GM12878 (cell line): ENCODE measurements around the gene CHD6. TPM values are rescaled to one million over a fixed set of nuclear protein-coding genes. Genes with fewer than 3 reads are reported as not detected.

Experiments used
- ATAC-seq: fragments of 200-7000 bp; cut with Tn5 transposase; 3 replicates; pipeline ENCODE4 v1.9.1; 2020; ENCODE audit warnings: mild to moderate bottlenecking, moderate library complexity
- BruUV-seq: library from RNA; stranded (reverse); fragments of 400-500 nt; replicated peaks from 2 replicates; lab custom pipeline; 2021; lab: Mats Ljungman, UMichigan
- CTCF ChIA-PET: fragments of 300-600 bp; sonication (Branson Sonifier 250); formaldehyde crosslinking; extraction: SDS; loops from one replicate; lab custom pipeline; 2021; ENCODE audit warnings: inconsistent platforms; lab: Yijun Ruan, JAX
- POLR2A ChIA-PET: fragments of 350-600 bp; formaldehyde crosslinking; extraction: SDS; loops from one replicate; lab custom pipeline; 2021; ENCODE audit warnings: inconsistent platforms; lab: Charles Lee
- RAD21 ChIA-PET: fragments of 300-600 bp; sonication (Branson Sonifier 250); formaldehyde crosslinking; loops from one replicate; lab custom pipeline; 2023; ENCODE audit warnings: antibody characterized with exemption; ENCODE audit not compliant: unreplicated experiment; lab: Charles Lee
- SMC1A ChIA-PET: fragments of 300-600 bp; sonication (Branson Sonifier 250); formaldehyde crosslinking; loops from one replicate; lab custom pipeline; 2023; ENCODE audit not compliant: unreplicated experiment, uncharacterized antibody; lab: Charles Lee
- DNase-seq: peaks from one replicate; pipeline ENCODE4 v3.0.0-alpha.2; 2011; ENCODE audit warnings: low read depth, low spot score
- FAIRE-seq: peaks from 3 replicates; lab custom pipeline; 2011; peaks lifted over from hg19 to GRCh38; lab: Jason Lieb, UNC
- H2AFZ ChIP-seq: 2 replicates; pipeline ENCODE4 v1.6.0; 2011; ENCODE audit warnings: low read depth, low read length, control low read depth; ENCODE audit not compliant: control insufficient read depth
- H3K27ac ChIP-seq: 2 replicates; pipeline ENCODE4 v1.5.1; 2011; ENCODE audit warnings: control low read depth; ENCODE audit not compliant: control insufficient read depth, insufficient read depth
- H3K27me3 ChIP-seq, 2 experiments: replicated peaks in 1 of 2; 2 replicates each; pipeline versions ENCODE4 v1.6.0 to v1.6.1; 2011; ENCODE audit warnings: low read length in 1 of 2; ENCODE audit not compliant: control insufficient read depth in 2 of 2, insufficient read depth in 2 of 2
- H3K36me3 ChIP-seq, 2 experiments: 2 replicates each; pipeline ENCODE4 v1.5.1; 2011; ENCODE audit warnings: low read length in 1 of 2; ENCODE audit not compliant: control insufficient read depth in 2 of 2, insufficient read depth in 2 of 2
- H3K4me1 ChIP-seq: 2 replicates; pipeline ENCODE4 v1.6.1; 2011; ENCODE audit warnings: mild to moderate bottlenecking, low read length, moderate library complexity, mixed read lengths; ENCODE audit not compliant: control insufficient read depth, insufficient read depth
- H3K4me2 ChIP-seq: 2 replicates; pipeline ENCODE4 v1.6.0; 2011; ENCODE audit warnings: control low read depth; ENCODE audit not compliant: control insufficient read depth, insufficient read depth
- H3K4me3 ChIP-seq: fragments of 200-600 bp; sonication (generic); 2 replicates; pipeline ENCODE4 v1.5.1; 2016
- H3K79me2 ChIP-seq: 2 replicates; pipeline ENCODE4 v1.6.0; 2011; ENCODE audit warnings: low read length; ENCODE audit not compliant: control insufficient read depth, insufficient read depth
- H3K9ac ChIP-seq: 2 replicates; pipeline ENCODE4 v1.8.0; 2011; ENCODE audit warnings: low read length, control low read depth, mixed read lengths; ENCODE audit not compliant: control insufficient read depth, insufficient read depth
- H3K9me3 ChIP-seq: replicated peaks from 3 replicates; pipeline ENCODE4 v1.5.1; 2011; ENCODE audit warnings: mild to moderate bottlenecking, low read length; ENCODE audit not compliant: control insufficient read depth, insufficient read depth
- H4K20me1 ChIP-seq: 2 replicates; pipeline ENCODE4 v1.6.0; 2011; ENCODE audit not compliant: control insufficient read depth, insufficient read depth
- FOS ChIP-seq: IDR thresholded peaks from 3 replicates; pipeline ENCODE4 v1.6.1; 2011; ENCODE audit warnings: borderline replicate concordance; ENCODE audit not compliant: insufficient read length; ENCODE audit errors: extremely low read depth
- HDAC2 ChIP-seq: fragments of 200-600 bp; sonication (generic); IDR thresholded peaks from 2 replicates; pipeline ENCODE4 v1.6.1; 2017
- HDAC6 ChIP-seq: fragments of 200-600 bp; sonication (generic); IDR thresholded peaks from one replicate; pipeline ENCODE4 v1.8.0; 2017; ENCODE audit warnings: antibody characterized with exemption; ENCODE audit not compliant: unreplicated experiment
- IKZF1 ChIP-seq: fragments of 450-650 bp; conservative IDR thresholded peaks from 2 replicates; pipeline ENCODE4 v1.6.1; 2017; ENCODE audit warnings: antibody characterized with exemption, mild to moderate bottlenecking
- NFYB ChIP-seq: IDR thresholded peaks from 2 replicates; pipeline ENCODE4 v1.6.1; 2011; ENCODE audit warnings: low read depth, mild to moderate bottlenecking, low read length, improper control_type of control experiment, moderate library complexity; ENCODE audit not compliant: insufficient read depth
- POLR2AphosphoS2 ChIP-seq: IDR thresholded peaks from 2 replicates; pipeline ENCODE4 v1.6.1; 2011; ENCODE audit warnings: low read depth, mild to moderate bottlenecking, low read length, improper control_type of control experiment, moderate library complexity
- POLR2AphosphoS5 ChIP-seq: IDR thresholded peaks from 2 replicates; pipeline ENCODE4 v1.6.1; 2011; ENCODE audit warnings: mild to moderate bottlenecking, low read length, inconsistent platforms
- RAD51 ChIP-seq: fragments of 450-650 bp; IDR thresholded peaks from 2 replicates; pipeline ENCODE4 v1.6.1; 2016; ENCODE audit warnings: moderate library complexity, mild to moderate bottlenecking, inconsistent platforms
- TCF3 ChIP-seq: IDR thresholded peaks from 2 replicates; pipeline ENCODE4 v1.6.1; 2012; ENCODE audit warnings: low read depth, mild to moderate bottlenecking, low read length, borderline replicate concordance; ENCODE audit not compliant: insufficient read depth
- ZSCAN29 ChIP-seq: fragments of 450-650 bp; IDR thresholded peaks from 2 replicates; pipeline ENCODE4 v1.6.1; 2017; ENCODE audit warnings: mild to moderate bottlenecking, moderate library complexity
- WGBS: methylation state at CpG from one replicate; pipeline ENCODE4 v1.1.6; 2016; ENCODE audit warnings: low lambda C conversion rate; ENCODE audit not compliant: insufficient replicate concordance, insufficient coverage; ENCODE audit errors: missing lambda C conversion rate; 5-methylcytosine and 5-hydroxymethylcytosine counted together
- in situ Hi-C: fragments of 300-500 bp; cut with MboI; formaldehyde crosslinking; loops from 9 replicates; pipeline ENCODE4 v1.14.3; 2018; ENCODE audit warnings: mixed read lengths
- intact Hi-C: fragments of 100-400 bp; cut with micrococcal nuclease; formaldehyde crosslinking; loops from one replicate; pipeline ENCODE4 v1.14.2; 2022; ENCODE audit not compliant: unreplicated experiment
- polyA plus RNA-seq, 11 experiments: library from polyadenylated mRNA; depleted of rRNA in 4 of 11; unstranded in 6 of 11; stranded (reverse) in 5 of 11; fragments of >200 nt; fragmentation: Nextera tagmentation in 4 of 11; fragmentation: Illumina TruSeq in 1 of 11; extraction: Ambion mirVana in 4 of 11; extraction: Trizol in 1 of 11; gene quantifications; 1 replicate in 1 of 11; 2 replicates in 10 of 11; pipeline versions ENCODE4 v1.2.1 to v1.2.3, GENCODE V29; 2011 to 2016; ENCODE audit warnings: inconsistent platforms in 2 of 11, missing spikeins in 2 of 11, low read depth in 1 of 11
- total RNA-seq, 4 experiments: library from RNA; depleted of rRNA in 3 of 4; stranded (reverse); fragments of >200 nt in 3 of 4; fragmentation: Illumina TruSeq in 1 of 4; extraction: Trizol in 1 of 4; gene quantifications; 2 replicates each; pipeline versions ENCODE4 v1.2.1 to v1.2.3, GENCODE V29; 2013 to 2021
- TF ChIP-seq, protein P1 (sequence below): IDR thresholded peaks from 2 replicates; pipeline ENCODE4 v1.6.1; 2012; ENCODE audit warnings: improper control_type of control experiment, low read depth, low read length; ENCODE audit not compliant: insufficient replicate concordance
- TF ChIP-seq, protein P2 (sequence below): fragments of 450-650 bp; IDR thresholded peaks from 2 replicates; pipeline ENCODE4 v1.6.1; 2017; ENCODE audit warnings: mild to moderate bottlenecking, low read depth, inconsistent platforms; ENCODE audit not compliant: poor library complexity, severe bottlenecking

Gene CHD6
- total and polyA plus RNA-seq, 10 of the 15 experiments (the other 5 are each of a cell fraction or from before 2014, with no cell fraction given): 4.3 to 25.5 (median 17.1) TPM

- TF ChIP-seq, protein P1, sequence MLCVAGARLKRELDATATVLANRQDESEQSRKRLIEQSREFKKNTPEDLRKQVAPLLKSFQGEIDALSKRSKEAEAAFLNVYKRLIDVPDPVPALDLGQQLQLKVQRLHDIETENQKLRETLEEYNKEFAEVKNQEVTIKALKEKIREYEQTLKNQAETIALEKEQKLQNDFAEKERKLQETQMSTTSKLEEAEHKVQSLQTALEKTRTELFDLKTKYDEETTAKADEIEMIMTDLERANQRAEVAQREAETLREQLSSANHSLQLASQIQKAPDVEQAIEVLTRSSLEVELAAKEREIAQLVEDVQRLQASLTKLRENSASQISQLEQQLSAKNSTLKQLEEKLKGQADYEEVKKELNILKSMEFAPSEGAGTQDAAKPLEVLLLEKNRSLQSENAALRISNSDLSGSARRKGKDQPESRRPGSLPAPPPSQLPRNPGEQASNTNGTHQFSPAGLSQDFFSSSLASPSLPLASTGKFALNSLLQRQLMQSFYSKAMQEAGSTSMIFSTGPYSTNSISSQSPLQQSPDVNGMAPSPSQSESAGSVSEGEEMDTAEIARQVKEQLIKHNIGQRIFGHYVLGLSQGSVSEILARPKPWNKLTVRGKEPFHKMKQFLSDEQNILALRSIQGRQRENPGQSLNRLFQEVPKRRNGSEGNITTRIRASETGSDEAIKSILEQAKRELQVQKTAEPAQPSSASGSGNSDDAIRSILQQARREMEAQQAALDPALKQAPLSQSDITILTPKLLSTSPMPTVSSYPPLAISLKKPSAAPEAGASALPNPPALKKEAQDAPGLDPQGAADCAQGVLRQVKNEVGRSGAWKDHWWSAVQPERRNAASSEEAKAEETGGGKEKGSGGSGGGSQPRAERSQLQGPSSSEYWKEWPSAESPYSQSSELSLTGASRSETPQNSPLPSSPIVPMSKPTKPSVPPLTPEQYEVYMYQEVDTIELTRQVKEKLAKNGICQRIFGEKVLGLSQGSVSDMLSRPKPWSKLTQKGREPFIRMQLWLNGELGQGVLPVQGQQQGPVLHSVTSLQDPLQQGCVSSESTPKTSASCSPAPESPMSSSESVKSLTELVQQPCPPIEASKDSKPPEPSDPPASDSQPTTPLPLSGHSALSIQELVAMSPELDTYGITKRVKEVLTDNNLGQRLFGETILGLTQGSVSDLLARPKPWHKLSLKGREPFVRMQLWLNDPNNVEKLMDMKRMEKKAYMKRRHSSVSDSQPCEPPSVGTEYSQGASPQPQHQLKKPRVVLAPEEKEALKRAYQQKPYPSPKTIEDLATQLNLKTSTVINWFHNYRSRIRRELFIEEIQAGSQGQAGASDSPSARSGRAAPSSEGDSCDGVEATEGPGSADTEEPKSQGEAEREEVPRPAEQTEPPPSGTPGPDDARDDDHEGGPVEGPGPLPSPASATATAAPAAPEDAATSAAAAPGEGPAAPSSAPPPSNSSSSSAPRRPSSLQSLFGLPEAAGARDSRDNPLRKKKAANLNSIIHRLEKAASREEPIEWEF: no peak
- TF ChIP-seq IKZF1: no peak
- no peak for TF ChIP-seq RAD51
- TF ChIP-seq NFYB: no peak
- TF ChIP-seq HDAC6: no peak
- no peak for TF ChIP-seq POLR2AphosphoS5
- TF ChIP-seq FOS: no peak
These were observed 2.5 kb downstream of the CHD6 start (continued) for GRCh38 chr20:41615676-41616075.

DNA sequence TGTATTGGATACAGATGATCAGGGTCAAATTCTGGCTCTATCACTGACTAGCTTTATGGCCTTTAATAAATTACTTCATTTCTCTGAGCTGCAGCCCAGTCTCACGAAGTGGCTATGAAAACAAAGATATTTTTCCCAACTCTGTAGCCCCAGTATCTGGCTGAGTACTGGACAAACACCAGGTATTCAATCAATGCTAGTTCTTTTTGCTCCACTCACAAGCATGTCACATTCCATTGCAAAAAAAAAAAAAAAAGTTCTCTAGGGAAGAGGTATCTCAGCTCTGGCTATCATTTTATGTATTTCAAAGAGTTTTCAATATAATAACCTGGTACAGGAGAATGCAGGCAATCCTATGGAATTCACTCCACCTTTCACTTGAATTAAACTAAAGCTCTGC, 3.1 kb downstream of the CHD6 start:
- H3K4me1 ChIP-seq: peaks cover under 1% of the 10 kb centered on the region
- H3K4me3 ChIP-seq: no peak overlapping the region
- in situ Hi-C loops (no loop called here), intact Hi-C loops (loop anchor here (5.0 kb wide), 1 partner anchor 77 kb away; no protein-coding TSS in a partner anchor)
- H3K36me3 ChIP-seq: no peaks in the 10 kb centered on the region
- BruUV-seq: no TSS peak
- SMC1A ChIA-PET: interaction anchor here (0.6 to 3.3 kb wide), 7 partner anchors 34 to 182 kb away, joined by 3 to 12 read pairs (median 3); no protein-coding TSS in a partner anchor
- FAIRE-seq (no peak), ATAC-seq (no peak), DNase-seq (no peak)
- H3K27ac ChIP-seq: no peak overlapping the region
- CTCF ChIA-PET: interaction anchor here (1.1 kb wide), 1 partner anchor 78 kb away, joined by 3 read pairs; no protein-coding TSS in a partner anchor
- no peaks in the 10 kb centered on the region for H4K20me1 ChIP-seq
- RAD21 ChIA-PET: interaction anchor here (0.7 to 0.9 kb wide), 3 partner anchors 44 to 89 kb away, joined by 3 to 6 read pairs (median 3); no protein-coding TSS in a partner anchor
- POLR2A ChIA-PET: interaction anchor here (1.0 to 1.7 kb wide), 2 partner anchors 38 to 44 kb away, joined by 4 read pairs; no protein-coding TSS in a partner anchor
- no peak overlapping the region; the same call in 1 of the 2 replicates for H3K4me2 ChIP-seq
- H3K9me3 ChIP-seq: no peaks in the 10 kb centered on the region
- H2AFZ ChIP-seq: no peak overlapping the region
- peaks cover 56% of the 10 kb centered on the region for H3K79me2 ChIP-seq
- WGBS: 95% methylated on average over 1 of the region's 1 CpG
- no peaks in the 10 kb centered on the region for H3K27me3 ChIP-seq
- no peak overlapping the region for H3K9ac ChIP-seq
- TF ChIP-seq, protein P2, sequence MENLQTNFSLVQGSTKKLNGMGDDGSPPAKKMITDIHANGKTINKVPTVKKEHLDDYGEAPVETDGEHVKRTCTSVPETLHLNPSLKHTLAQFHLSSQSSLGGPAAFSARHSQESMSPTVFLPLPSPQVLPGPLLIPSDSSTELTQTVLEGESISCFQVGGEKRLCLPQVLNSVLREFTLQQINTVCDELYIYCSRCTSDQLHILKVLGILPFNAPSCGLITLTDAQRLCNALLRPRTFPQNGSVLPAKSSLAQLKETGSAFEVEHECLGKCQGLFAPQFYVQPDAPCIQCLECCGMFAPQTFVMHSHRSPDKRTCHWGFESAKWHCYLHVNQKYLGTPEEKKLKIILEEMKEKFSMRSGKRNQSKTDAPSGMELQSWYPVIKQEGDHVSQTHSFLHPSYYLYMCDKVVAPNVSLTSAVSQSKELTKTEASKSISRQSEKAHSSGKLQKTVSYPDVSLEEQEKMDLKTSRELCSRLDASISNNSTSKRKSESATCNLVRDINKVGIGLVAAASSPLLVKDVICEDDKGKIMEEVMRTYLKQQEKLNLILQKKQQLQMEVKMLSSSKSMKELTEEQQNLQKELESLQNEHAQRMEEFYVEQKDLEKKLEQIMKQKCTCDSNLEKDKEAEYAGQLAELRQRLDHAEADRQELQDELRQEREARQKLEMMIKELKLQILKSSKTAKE: no peak
- TF ChIP-seq POLR2AphosphoS2 (no peak), ZSCAN29 (no peak), HDAC2 (no peak), TCF3 (no peak)
